Right ventricle myocardium superior (tissue), 1 donor: ENCODE measurements around the gene DCAF7. TPM values are rescaled to one million over a fixed set of nuclear protein-coding genes. Genes with fewer than 3 reads are reported as not detected.

Experiments used
- ATAC-seq: fragments of 200-7000 bp; cut with Tn5 transposase; one replicate; pipeline ENCODE4 v1.9.1; 2020; ENCODE audit warnings: mild to moderate bottlenecking; ENCODE audit not compliant: poor library complexity
- DNase-seq: peaks from one replicate; pipeline ENCODE4 v3.0.0-alpha.2; 2020
- intact Hi-C: fragments of 100-400 bp; cut with DNase I; formaldehyde crosslinking; loops from one replicate; pipeline ENCODE4 v1.11.2; 2022
- total RNA-seq: library from RNA; stranded (reverse); fragmentation: NEBNext Ultra II Directional; extraction: Animal tissue kit (Norgen Biotek cat#: 25700); gene quantifications from one replicate; pipeline ENCODE4 v1.2.1, GENCODE V29; 2021
- donor health status: DM: no; HTN: yes; CAD: no; lungs with severe emphysema.

DCAF7 gene
- total RNA-seq, 1 donor from 2014 or later, result 35.5 TPM

GRCh38 chr17:63635787-63636186 lies 85.5 kb downstream of the DCAF7 start:
- DNase-seq (no peak), ATAC-seq (peak; percentile 53)
- intact Hi-C loops, result no loop called here

- DNase-seq (no peak), ATAC-seq (no peak)
- intact Hi-C loops, result no loop called here
Observed at GRCh38 chr17:63639125-63639524, 88.8 kb downstream of the DCAF7 start.

- no peak for ATAC-seq
- no peak for DNase-seq
- intact Hi-C loops, result no loop called here
Observed at GRCh38 chr17:63640038-63640437, 89.8 kb downstream of the DCAF7 start.

GRCh38 chr17:63641692-63642448 lies 91.6 kb downstream of the DCAF7 start:
- peak; percentile 74 for ATAC-seq
- no peak for DNase-seq
- intact Hi-C loops, result no loop called here

Other genes with a start within 250 kb of the DCAF7 start
- gene CYB561, start 104.2 kb upstream of the DCAF7 start, total RNA-seq, result 18.9 TPM
- 5.4 TPM for gene ACE, start 73.4 kb upstream of the DCAF7 start, total RNA-seq
- gene KCNH6, start 27.1 kb upstream of the DCAF7 start, total RNA-seq, result not detected
- 43.1 TPM for gene TACO1, start 50.4 kb downstream of the DCAF7 start, total RNA-seq
- gene MAP3K3, start 71.9 kb downstream of the DCAF7 start, total RNA-seq, result 31.3 TPM
- 2.4 TPM for gene LIMD2, start 149.6 kb downstream of the DCAF7 start, total RNA-seq
- gene STRADA, start 191.3 kb downstream of the DCAF7 start, total RNA-seq, result 14.7 TPM
- 84.8 TPM for gene CCDC47, start 223.1 kb downstream of the DCAF7 start, total RNA-seq
- gene DDX42, start 223.7 kb downstream of the DCAF7 start, total RNA-seq, result 42.4 TPM